ENCODE results near the gene STIM1. TPM values are rescaled to one million over a fixed set of nuclear protein-coding genes. Genes with fewer than 3 reads are reported as not detected.

Gene STIM1
- total RNA-seq, 1 donor from 2014 or later, result 16.5 TPM

DNA sequence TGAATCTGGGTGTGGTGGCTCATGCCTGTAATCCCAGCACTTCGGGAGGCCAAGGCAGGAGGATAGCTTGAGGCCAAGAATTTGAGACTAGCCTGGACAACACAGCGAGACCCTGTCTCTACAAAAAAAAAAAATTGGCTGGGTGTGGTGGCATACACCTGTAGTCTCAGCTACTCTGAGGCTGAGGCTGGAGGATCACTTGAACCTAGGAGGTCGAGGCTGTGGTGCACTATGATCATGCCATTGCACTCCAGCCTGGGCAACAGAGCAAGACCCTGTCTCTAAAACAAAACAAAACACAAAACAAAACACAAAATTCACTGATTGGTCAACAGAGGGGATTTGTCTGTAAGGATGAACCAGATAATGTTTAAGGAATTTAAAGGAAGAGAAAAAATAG lies 113.7 kb downstream of the STIM1 start:
- no peak for DNase-seq (ENCODE audit: low read depth)
- TF ChIP-seq, protein P1, sequence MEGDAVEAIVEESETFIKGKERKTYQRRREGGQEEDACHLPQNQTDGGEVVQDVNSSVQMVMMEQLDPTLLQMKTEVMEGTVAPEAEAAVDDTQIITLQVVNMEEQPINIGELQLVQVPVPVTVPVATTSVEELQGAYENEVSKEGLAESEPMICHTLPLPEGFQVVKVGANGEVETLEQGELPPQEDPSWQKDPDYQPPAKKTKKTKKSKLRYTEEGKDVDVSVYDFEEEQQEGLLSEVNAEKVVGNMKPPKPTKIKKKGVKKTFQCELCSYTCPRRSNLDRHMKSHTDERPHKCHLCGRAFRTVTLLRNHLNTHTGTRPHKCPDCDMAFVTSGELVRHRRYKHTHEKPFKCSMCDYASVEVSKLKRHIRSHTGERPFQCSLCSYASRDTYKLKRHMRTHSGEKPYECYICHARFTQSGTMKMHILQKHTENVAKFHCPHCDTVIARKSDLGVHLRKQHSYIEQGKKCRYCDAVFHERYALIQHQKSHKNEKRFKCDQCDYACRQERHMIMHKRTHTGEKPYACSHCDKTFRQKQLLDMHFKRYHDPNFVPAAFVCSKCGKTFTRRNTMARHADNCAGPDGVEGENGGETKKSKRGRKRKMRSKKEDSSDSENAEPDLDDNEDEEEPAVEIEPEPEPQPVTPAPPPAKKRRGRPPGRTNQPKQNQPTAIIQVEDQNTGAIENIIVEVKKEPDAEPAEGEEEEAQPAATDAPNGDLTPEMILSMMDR (conservative IDR thresholded peaks at IDR 0.05; ENCODE audit: low read depth, low read length), result no peak

DNA sequence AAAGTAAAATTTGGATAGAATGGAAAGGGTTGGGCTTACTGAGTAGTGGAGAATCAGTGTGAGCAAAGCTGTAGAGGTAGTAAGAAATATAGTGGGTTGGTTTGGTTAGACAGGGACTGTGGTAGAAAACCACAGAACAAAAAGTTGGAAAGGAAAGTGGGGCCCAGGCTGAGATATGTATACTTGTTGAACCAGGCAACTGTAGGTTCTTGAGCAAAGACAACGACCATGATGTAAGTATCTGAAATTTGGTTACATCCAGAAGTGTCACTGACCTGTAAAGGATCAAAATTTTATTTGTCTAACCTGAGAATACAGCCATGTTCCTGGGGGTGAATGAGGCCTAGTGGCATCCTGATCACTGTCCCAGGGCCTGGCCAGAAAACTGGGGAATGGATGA lies 114.1 kb downstream of the STIM1 start:
- no peak for DNase-seq (ENCODE audit: low read depth)

More for the DNA sequence above, 113.7 kb downstream of the STIM1 start:
- H3K4me3 ChIP-seq (ENCODE audit: low read depth, low read length), result no peak overlapping the region

GRCh38 chr11:3970108-3970507 lies 114.6 kb downstream of the STIM1 start:
- DNase-seq (ENCODE audit: low read depth), result no peak
- TF ChIP-seq, protein P1 (conservative IDR thresholded peaks at IDR 0.05; ENCODE audit: low read depth, low read length), result no peak

More for the DNA sequence above, 114.1 kb downstream of the STIM1 start:
- H3K4me3 ChIP-seq (ENCODE audit: low read depth, low read length), result no peak overlapping the region
- TF ChIP-seq, protein P1 (conservative IDR thresholded peaks at IDR 0.05; ENCODE audit: low read depth, low read length), result no peak

DNA sequence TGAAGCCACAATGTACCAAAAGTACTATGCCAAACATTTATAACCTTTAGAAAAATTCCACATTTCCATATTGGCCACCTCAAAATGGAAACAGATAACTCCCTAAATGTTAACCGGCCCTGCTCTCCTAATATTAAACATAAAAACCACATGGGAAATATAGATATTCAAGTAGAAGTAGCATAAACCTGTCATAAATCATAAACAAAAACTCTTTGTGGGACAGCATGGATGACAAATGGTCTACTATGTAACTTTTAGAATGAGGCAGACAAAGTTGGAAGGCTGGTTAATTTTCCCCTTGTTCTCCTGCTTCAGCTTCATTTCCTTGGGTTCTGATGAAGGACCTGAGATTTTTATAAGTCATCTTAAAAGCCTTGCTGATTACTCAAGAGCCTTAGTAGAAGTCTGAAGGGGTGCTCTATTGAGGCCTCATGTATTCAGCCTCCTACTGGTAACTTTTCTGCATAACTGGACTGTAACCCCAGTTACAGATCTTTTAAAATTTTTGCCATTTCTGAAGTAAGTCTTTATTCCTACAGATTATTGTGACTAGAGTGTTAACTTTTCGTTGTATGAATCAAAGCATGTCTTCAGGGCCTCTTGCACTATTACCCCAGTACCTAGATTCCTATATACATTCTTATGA lies 116.4 kb downstream of the STIM1 start:
- no peak overlapping the region for H3K4me3 ChIP-seq (ENCODE audit: low read depth, low read length)
- no peak for DNase-seq (ENCODE audit: low read depth)
- TF ChIP-seq, protein P1 (conservative IDR thresholded peaks at IDR 0.05; ENCODE audit: low read depth, low read length), result peak; percentile 45

More at GRCh38 chr11:3970108-3970507, 114.6 kb downstream of the STIM1 start:
- no peak overlapping the region for H3K4me3 ChIP-seq (ENCODE audit: low read depth, low read length)

DNA sequence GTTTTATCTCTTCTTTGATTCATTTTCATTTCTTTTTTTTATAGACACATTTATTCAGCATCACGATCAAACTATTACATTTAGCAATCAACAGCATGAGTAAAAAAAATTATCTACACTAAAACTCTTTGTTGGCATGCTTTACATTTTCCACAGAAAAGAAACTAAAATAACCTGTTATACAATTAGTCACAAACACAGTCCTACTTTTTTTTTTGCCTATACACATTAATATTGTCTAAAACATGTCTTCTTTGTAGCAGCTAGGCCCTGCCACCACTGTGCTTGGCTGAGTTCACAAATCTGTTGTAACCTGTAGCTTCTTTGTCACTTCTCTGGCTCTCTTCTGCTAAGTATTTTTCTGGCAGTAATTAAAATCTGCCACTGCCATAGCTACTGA lies 117.0 kb downstream of the STIM1 start:
- no peak overlapping the region for H3K4me3 ChIP-seq (ENCODE audit: low read depth, low read length)
- TF ChIP-seq, protein P1 (conservative IDR thresholded peaks at IDR 0.05; ENCODE audit: low read depth, low read length), result no peak
- no peak for DNase-seq (ENCODE audit: low read depth)

DNA sequence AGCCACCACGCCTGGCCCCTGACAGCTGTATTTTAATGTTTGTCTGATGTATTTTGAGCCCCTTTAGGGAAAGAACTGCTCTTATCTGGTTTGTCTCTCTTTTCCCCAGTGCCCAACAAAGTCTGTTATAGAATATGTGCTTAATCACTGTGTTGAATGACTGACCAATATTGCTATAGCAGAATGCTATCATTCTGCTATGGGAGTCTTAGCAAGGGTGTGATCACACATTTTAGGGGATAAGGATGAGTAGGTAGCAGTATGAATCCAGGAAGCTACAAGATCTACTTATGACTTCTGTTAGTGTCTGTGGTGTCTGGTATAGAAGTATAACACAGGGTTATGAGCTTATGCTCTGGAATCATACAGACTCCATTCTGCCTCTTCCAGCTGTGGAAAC lies 121.6 kb downstream of the STIM1 start:
- no peak overlapping the region for H3K4me3 ChIP-seq (ENCODE audit: low read depth, low read length)
- no peak for DNase-seq (ENCODE audit: low read depth)
- TF ChIP-seq, protein P1 (conservative IDR thresholded peaks at IDR 0.05; ENCODE audit: low read depth, low read length), result no peak

DNA sequence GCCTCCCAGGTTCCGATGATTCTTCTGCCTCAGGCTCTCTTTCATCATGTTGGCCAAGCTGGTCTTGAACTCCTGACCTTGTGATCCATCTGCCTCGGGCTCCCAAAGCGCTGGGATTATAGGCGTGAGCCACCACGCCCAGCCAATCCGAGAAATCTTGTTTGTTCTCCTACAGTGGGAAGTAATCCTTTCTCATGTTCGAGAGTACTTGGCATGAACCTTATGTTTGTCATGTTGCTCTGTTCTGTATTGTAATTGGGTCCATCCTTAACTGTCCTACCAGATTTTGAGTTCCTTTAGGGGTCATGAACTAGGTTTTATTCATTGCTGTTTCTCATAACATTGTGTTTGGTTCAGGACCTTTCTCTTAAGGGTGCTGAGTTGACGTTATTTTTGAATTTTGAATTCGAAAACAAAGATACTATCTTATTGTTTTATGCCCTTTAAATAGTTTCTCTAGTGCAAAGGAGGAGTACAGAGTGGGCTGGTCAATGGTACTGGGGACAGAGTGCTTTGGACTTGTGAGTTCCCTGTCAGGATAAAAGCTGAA lies 125.7 kb downstream of the STIM1 start:
- no peak for DNase-seq (ENCODE audit: low read depth)
- H3K4me3 ChIP-seq (ENCODE audit: low read depth, low read length), result no peak overlapping the region
- TF ChIP-seq, protein P1 (conservative IDR thresholded peaks at IDR 0.05; ENCODE audit: low read depth, low read length), result no peak
